ENCODE measurements around the gene XPR1. TPM values are rescaled to one million over a fixed set of nuclear protein-coding genes. Genes with fewer than 3 reads are reported as not detected.

XPR1 gene
- polyA plus RNA-seq, 1 donor (not counting 4 experiments of a cell fraction or from before 2014, with no cell fraction given): 40.0 TPM

DNA sequence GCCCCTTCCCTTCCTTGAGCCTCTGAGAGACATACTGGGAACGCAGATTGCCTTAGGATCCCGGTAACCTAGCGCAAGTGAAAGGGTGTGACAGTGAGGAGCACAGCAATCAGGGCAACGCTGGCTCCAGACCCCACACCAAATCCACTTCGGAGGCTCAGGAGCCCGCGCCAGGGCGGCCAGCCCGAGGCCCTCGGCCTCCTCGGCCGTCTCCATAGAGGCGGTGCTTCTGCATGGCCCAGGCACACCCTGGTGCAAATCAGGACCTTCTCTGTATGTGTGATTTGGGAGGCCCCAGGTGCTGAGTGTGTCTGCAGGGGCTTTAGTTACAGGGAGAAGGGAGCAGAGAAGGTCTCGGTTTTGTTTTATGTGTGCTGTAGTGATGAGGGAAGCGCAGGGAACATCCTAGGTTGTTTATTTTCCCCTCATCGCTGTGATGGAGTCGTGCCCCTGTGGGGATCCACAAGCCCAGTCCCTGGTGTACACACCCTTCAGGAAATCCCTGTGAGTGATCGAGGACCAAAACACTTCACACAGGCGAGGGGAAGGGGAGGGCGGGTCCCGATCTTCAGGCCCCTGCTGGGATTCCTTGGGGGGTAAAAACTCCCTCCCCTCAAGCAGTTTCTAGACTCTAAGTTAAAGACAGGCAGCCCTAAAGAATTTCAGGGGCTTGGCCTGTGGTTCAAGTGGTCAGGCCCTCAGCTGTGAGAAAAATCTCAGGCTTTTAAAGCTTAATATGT is 290.2 kb downstream of the XPR1 start:
- H3K4me1 ChIP-seq (ENCODE audit: control insufficient read depth, extremely low read depth, insufficient read depth, low read length): peaks cover 18% of the 10 kb centered on the region
- H3K9me1 ChIP-seq (ENCODE audit: control insufficient read depth, extremely low read depth, insufficient read depth, low read length): peaks cover 2% of the 10 kb centered on the region
- dilution Hi-C loops (cut with MboI; ENCODE audit: extremely low pct_ligation_motif_present, low sequenced_read_pairs): no loop called here
- TF ChIP-seq CTCF (optimal IDR thresholded peaks at IDR 0.05 in 1 of 3, IDR thresholded peaks at IDR 0.05 in 1 of 3, conservative IDR thresholded peaks at IDR 0.05 in 1 of 3; ENCODE audit: extremely low read depth in 1 of 3, insufficient read depth in 2 of 3, low read length in 3 of 3) (no peak), EZH2 (IDR thresholded peaks at IDR 0.05; ENCODE audit: low read length) (no peak)
- FAIRE-seq (no peak), DNase-seq (ENCODE audit: low read depth, low spot score) (no peak)
- H3K9ac ChIP-seq (ENCODE audit: control insufficient read depth, extremely low read depth, insufficient read depth, low read length): no peak overlapping the region
- H4K20me1 ChIP-seq (ENCODE audit: control insufficient read depth, extremely low read depth, insufficient read depth, low read length): no peaks in the 10 kb centered on the region
- no peak overlapping the region for H2AFZ ChIP-seq (ENCODE audit: control insufficient read depth, low read length)
- peaks cover 1% of the 10 kb centered on the region for H3K27me3 ChIP-seq (ENCODE audit: control insufficient read depth, extremely low read depth, insufficient read depth, low read length)
- no peak overlapping the region for H3K4me3 ChIP-seq (ENCODE audit: control insufficient read depth in 2 of 3, extremely low read depth in 1 of 3, insufficient read depth in 2 of 3, low read depth in 1 of 3, low read length in 3 of 3)
- H3K4me2 ChIP-seq (ENCODE audit: control insufficient read depth, extremely low read depth, insufficient read depth, low read depth, low read length): no peak overlapping the region
- no peaks in the 10 kb centered on the region for H3K36me3 ChIP-seq (ENCODE audit: control insufficient read depth in 2 of 2, extremely low read depth in 1 of 2, insufficient read depth in 2 of 2, low read length in 2 of 2)
- no peaks in the 10 kb centered on the region for H3K9me3 ChIP-seq (ENCODE audit: control insufficient read depth, low read depth, low read length)
- no peaks in the 10 kb centered on the region for H3K79me2 ChIP-seq (ENCODE audit: control insufficient read depth, insufficient read depth, low read length)
- no peak overlapping the region for H3K27ac ChIP-seq (ENCODE audit: control insufficient read depth, insufficient read depth, low read length)

- peaks cover 2% of the 10 kb centered on the region for H3K9me1 ChIP-seq (ENCODE audit: control insufficient read depth, extremely low read depth, insufficient read depth, low read length)
- DNase-seq (ENCODE audit: low read depth, low spot score) (no peak), FAIRE-seq (no peak)
- H3K9ac ChIP-seq (ENCODE audit: control insufficient read depth, extremely low read depth, insufficient read depth, low read length): no peak overlapping the region
- dilution Hi-C loops (cut with MboI; ENCODE audit: extremely low pct_ligation_motif_present, low sequenced_read_pairs): no loop called here
- TF ChIP-seq EZH2 (IDR thresholded peaks at IDR 0.05; ENCODE audit: low read length) (no peak), CTCF (optimal IDR thresholded peaks at IDR 0.05 in 1 of 3, IDR thresholded peaks at IDR 0.05 in 1 of 3, conservative IDR thresholded peaks at IDR 0.05 in 1 of 3; ENCODE audit: extremely low read depth in 1 of 3, insufficient read depth in 2 of 3, low read length in 3 of 3) (no peak)
- H4K20me1 ChIP-seq (ENCODE audit: control insufficient read depth, extremely low read depth, insufficient read depth, low read length): no peaks in the 10 kb centered on the region
- no peaks in the 10 kb centered on the region for H3K79me2 ChIP-seq (ENCODE audit: control insufficient read depth, insufficient read depth, low read length)
- H3K27me3 ChIP-seq (ENCODE audit: control insufficient read depth, extremely low read depth, insufficient read depth, low read length): no peaks in the 10 kb centered on the region
- peak overlapping the region; percentile 88 for H3K4me2 ChIP-seq (ENCODE audit: control insufficient read depth, extremely low read depth, insufficient read depth, low read depth, low read length)
- no peak overlapping the region for H3K27ac ChIP-seq (ENCODE audit: control insufficient read depth, insufficient read depth, low read length)
- H3K36me3 ChIP-seq (ENCODE audit: control insufficient read depth in 2 of 2, extremely low read depth in 1 of 2, insufficient read depth in 2 of 2, low read length in 2 of 2): no peaks in the 10 kb centered on the region
- H3K9me3 ChIP-seq (ENCODE audit: control insufficient read depth, low read depth, low read length): no peaks in the 10 kb centered on the region
- no peak overlapping the region for H3K4me3 ChIP-seq (ENCODE audit: control insufficient read depth in 2 of 3, extremely low read depth in 1 of 3, insufficient read depth in 2 of 3, low read depth in 1 of 3, low read length in 3 of 3)
- peaks cover 18% of the 10 kb centered on the region for H3K4me1 ChIP-seq (ENCODE audit: control insufficient read depth, extremely low read depth, insufficient read depth, low read length)
- no peak overlapping the region for H2AFZ ChIP-seq (ENCODE audit: control insufficient read depth, low read length)
These were observed 290.8 kb downstream of the XPR1 start for GRCh38 chr1:180922631-180923015.

Measured in keratinocyte (primary cell).